GM21528 (cell line): ENCODE data around the gene RARRES1.
A peak's percentile ranks its signal among the peaks of the same experiment; 100 is the strongest.
"Not testable (repeated sequence)": the region's sequence is repeated elsewhere in the genome, so short reads cannot be mapped to it uniquely, and the experiment has no call there.

Experiments used
- ATAC-seq: cut with Tn5 transposase; IDR thresholded peaks from one replicate; pipeline ENCODE4 v1.9.1; 2021; ENCODE audit warnings: mild to moderate bottlenecking, moderate library complexity; ENCODE audit not compliant: unreplicated experiment, low FRiP score

Gene RARRES1

GRCh38 chr3:158702815-158703481 is 29.3 kb downstream of the RARRES1 start:
- no peak for ATAC-seq

GRCh38 chr3:158701420-158702065 is 30.7 kb downstream of the RARRES1 start:
- ATAC-seq = no peak

GRCh38 chr3:158700559-158700958 is 31.7 kb downstream of the RARRES1 start:
- no peak for ATAC-seq

- no peak for ATAC-seq
Observed at GRCh38 chr3:158696618-158697017, 35.6 kb downstream of the RARRES1 start.

- not testable (repeated sequence) for ATAC-seq
Observed at GRCh38 chr3:158693866-158694456, 38.3 kb downstream of the RARRES1 start.

- no peak for ATAC-seq
Observed at GRCh38 chr3:158685159-158685558, 47.1 kb downstream of the RARRES1 start.

GRCh38 chr3:158683230-158683962 is 48.9 kb downstream of the RARRES1 start:
- no peak for ATAC-seq

GRCh38 chr3:158680861-158681260 is 51.4 kb downstream of the RARRES1 start:
- no peak for ATAC-seq

- ATAC-seq = no peak
Observed at GRCh38 chr3:158679547-158680000, 52.7 kb downstream of the RARRES1 start.

GRCh38 chr3:158678687-158679086 is 53.6 kb downstream of the RARRES1 start:
- ATAC-seq = no peak

- peak; percentile 100 for ATAC-seq
Observed at GRCh38 chr3:158672215-158673176, 59.8 kb downstream of the RARRES1 start, which contains the start of gene LXN. LXN (minus strand) TSS chr3:158672648; CDS start chr3:158672478, 170 bp downstream.

- no peak for ATAC-seq
Observed at GRCh38 chr3:158671821-158672214, 60.4 kb downstream of the RARRES1 start.

GRCh38 chr3:158668506-158668905 is 63.8 kb downstream of the RARRES1 start:
- no peak for ATAC-seq

GRCh38 chr3:158666416-158666815 is 65.8 kb downstream of the RARRES1 start:
- ATAC-seq = no peak

GRCh38 chr3:158663832-158664231 is 68.4 kb downstream of the RARRES1 start:
- ATAC-seq = no peak

GRCh38 chr3:158663246-158663645 is 69.0 kb downstream of the RARRES1 start:
- ATAC-seq = no peak

GRCh38 chr3:158660711-158661110 is 71.5 kb downstream of the RARRES1 start:
- ATAC-seq = no peak

- ATAC-seq = peak; percentile 93
Observed at GRCh38 chr3:158659454-158660237, 72.6 kb downstream of the RARRES1 start.

GRCh38 chr3:158658889-158659288 is 73.4 kb downstream of the RARRES1 start:
- ATAC-seq = no peak
